Measurements from ENCODE around the gene SLC2A1. TPM values are rescaled to one million over a fixed set of nuclear protein-coding genes. Genes with fewer than 3 reads are reported as not detected.
"Not testable (repeated sequence)": the region's sequence is repeated elsewhere in the genome, so short reads cannot be mapped to it uniquely, and the experiment has no call there.

SLC2A1 gene
- total RNA-seq, 6 donors from 2014 or later: 6.3 to 24.3 (median 10.5) TPM

- no peaks in the 10 kb centered on the region for H3K27me3 ChIP-seq
- ATAC-seq (ENCODE audit: low FRiP score in 2 of 2) (no peak), DNase-seq (no peak)
- 85 to 94% methylated on average over 1 of the region's 1 CpG for whole genome bisulfite sequencing, 2 donors
- TF ChIP-seq, protein P1, sequence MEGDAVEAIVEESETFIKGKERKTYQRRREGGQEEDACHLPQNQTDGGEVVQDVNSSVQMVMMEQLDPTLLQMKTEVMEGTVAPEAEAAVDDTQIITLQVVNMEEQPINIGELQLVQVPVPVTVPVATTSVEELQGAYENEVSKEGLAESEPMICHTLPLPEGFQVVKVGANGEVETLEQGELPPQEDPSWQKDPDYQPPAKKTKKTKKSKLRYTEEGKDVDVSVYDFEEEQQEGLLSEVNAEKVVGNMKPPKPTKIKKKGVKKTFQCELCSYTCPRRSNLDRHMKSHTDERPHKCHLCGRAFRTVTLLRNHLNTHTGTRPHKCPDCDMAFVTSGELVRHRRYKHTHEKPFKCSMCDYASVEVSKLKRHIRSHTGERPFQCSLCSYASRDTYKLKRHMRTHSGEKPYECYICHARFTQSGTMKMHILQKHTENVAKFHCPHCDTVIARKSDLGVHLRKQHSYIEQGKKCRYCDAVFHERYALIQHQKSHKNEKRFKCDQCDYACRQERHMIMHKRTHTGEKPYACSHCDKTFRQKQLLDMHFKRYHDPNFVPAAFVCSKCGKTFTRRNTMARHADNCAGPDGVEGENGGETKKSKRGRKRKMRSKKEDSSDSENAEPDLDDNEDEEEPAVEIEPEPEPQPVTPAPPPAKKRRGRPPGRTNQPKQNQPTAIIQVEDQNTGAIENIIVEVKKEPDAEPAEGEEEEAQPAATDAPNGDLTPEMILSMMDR (IDR thresholded peaks at IDR 0.05): no peak
- no peak for TF ChIP-seq EP300 (IDR thresholded peaks at IDR 0.05)
- TF ChIP-seq POLR2AphosphoS5 (IDR thresholded peaks at IDR 0.05): no peak
- TF ChIP-seq POLR2A (IDR thresholded peaks at IDR 0.05): no peak
- H3K4me1 ChIP-seq: no peaks in the 10 kb centered on the region
- no peak overlapping the region for H3K27ac ChIP-seq
- H3K36me3 ChIP-seq: no peaks in the 10 kb centered on the region
- no peak overlapping the region for H3K4me3 ChIP-seq
- H3K9me3 ChIP-seq: no peaks in the 10 kb centered on the region
These were observed 54.2 kb downstream of the SLC2A1 start for GRCh38 chr1:42904434-42904833.

- 92 to 100% methylated on average over 2 to 4 of the region's 4 CpGs for WGBS, 2 donors
- not testable (repeated sequence) for H3K36me3 ChIP-seq; DNase-seq; H3K9me3 ChIP-seq; H3K4me1 ChIP-seq; H3K27ac ChIP-seq; H3K27me3 ChIP-seq; ATAC-seq (ENCODE audit: low FRiP score in 2 of 2); H3K4me3 ChIP-seq
These were observed 58.7 kb downstream of the SLC2A1 start for GRCh38 chr1:42899960-42900359.

- ATAC-seq (ENCODE audit: low FRiP score in 2 of 2) (peak in 1 of 2 donors; percentile 91), DNase-seq (peak in 1 of 2 donors; percentile 75)
- Histone ChIP-seq H3K27ac (no peak overlapping the region), H3K9me3 (no peaks in the 10 kb centered on the region), H3K4me1 (peaks cover 0 to 3% (median 0%) of the 10 kb centered on the region in 4 donors), H3K4me3 (no peak overlapping the region), H3K36me3 (no peaks in the 10 kb centered on the region), H3K27me3 (no peaks in the 10 kb centered on the region)
- WGBS, 2 donors: 50 to 52% methylated on average over 5 of the region's 5 CpGs
- TF ChIP-seq, protein P1 (IDR thresholded peaks at IDR 0.05): no peak
- TF ChIP-seq POLR2AphosphoS5 (IDR thresholded peaks at IDR 0.05): no peak
- TF ChIP-seq EP300 (IDR thresholded peaks at IDR 0.05): no peak
- TF ChIP-seq POLR2A (IDR thresholded peaks at IDR 0.05): no peak
These were observed 67.1 kb downstream of the SLC2A1 start for GRCh38 chr1:42891465-42892138.

DNA sequence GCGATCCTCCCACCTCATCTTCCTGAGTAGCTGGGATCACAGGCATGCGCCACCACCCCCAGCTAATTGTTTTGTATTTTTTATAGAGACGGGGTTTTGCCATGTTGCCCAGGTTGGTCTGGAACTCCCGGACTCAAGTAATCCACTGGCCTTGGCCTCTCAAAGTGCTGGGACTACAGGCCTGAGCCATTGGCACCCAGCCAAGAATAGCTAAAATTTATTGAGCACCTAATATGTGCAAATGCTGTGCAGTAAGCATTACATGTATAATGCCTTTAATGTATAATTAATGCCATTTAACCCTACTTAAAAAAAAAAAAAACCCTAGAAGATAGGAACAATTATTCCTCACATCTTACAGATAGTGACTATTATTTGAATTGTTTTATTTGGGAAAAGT is 69.4 kb downstream of the SLC2A1 start:
- ATAC-seq (ENCODE audit: low FRiP score in 2 of 2): no peak
- Histone ChIP-seq H3K4me3 (no peak overlapping the region), H3K27ac (no peak overlapping the region), H3K36me3 (no peaks in the 10 kb centered on the region), H3K4me1 (peaks cover 0 to 3% (median 0%) of the 10 kb centered on the region in 4 donors), H3K9me3 (no peaks in the 10 kb centered on the region), H3K27me3 (no peaks in the 10 kb centered on the region)
- DNase-seq: no peak
- 82 to 84% methylated on average over 4 of the region's 4 CpGs for WGBS, 2 donors
- TF ChIP-seq, protein P1 (IDR thresholded peaks at IDR 0.05): no peak
- TF ChIP-seq POLR2AphosphoS5 (IDR thresholded peaks at IDR 0.05) (no peak), POLR2A (IDR thresholded peaks at IDR 0.05) (no peak), EP300 (IDR thresholded peaks at IDR 0.05) (no peak)

GRCh38 chr1:42888013-42888633 is 70.5 kb downstream of the SLC2A1 start:
- ATAC-seq (ENCODE audit: low FRiP score in 2 of 2) (no peak), DNase-seq (peak in 1 of 2 donors; percentile 79)
- WGBS, 2 donors: 87 to 91% methylated on average over 25 to 31 of the region's 31 CpGs
- peaks cover 0 to 3% (median 0%) of the 10 kb centered on the region in 4 donors for H3K4me1 ChIP-seq
- H3K27ac ChIP-seq: no peak overlapping the region
- H3K4me3 ChIP-seq: no peak overlapping the region
- no peaks in the 10 kb centered on the region for H3K9me3 ChIP-seq
- TF ChIP-seq EP300 (IDR thresholded peaks at IDR 0.05) (no peak), POLR2AphosphoS5 (IDR thresholded peaks at IDR 0.05) (no peak), POLR2A (IDR thresholded peaks at IDR 0.05) (no peak)
- TF ChIP-seq, protein P1 (IDR thresholded peaks at IDR 0.05): no peak
- no peaks in the 10 kb centered on the region for H3K27me3 ChIP-seq
- no peaks in the 10 kb centered on the region for H3K36me3 ChIP-seq
